Measurements from ENCODE around the gene NDUFA11.

- TF ChIP-seq POLR2A (IDR thresholded peaks at IDR 0.05) = no peak
- TF ChIP-seq CTCF (IDR thresholded peaks at IDR 0.05) = no peak
- TF ChIP-seq POLR2AphosphoS5 (IDR thresholded peaks at IDR 0.05) = no peak
These were observed 3.7 kb upstream of the NDUFA11 start for GRCh38 chr19:5907241-5907640.

Measured in breast epithelium (tissue), 3 donors.